Right lung (tissue), 5 donors: ENCODE results near the gene CAPZB. TPM values are rescaled to one million over a fixed set of nuclear protein-coding genes. Genes with fewer than 3 reads are reported as not detected.

Experiments
- DNase-seq, 2 donors: peaks; one replicate each; pipeline ENCODE4 v3.0.0-alpha.2; 2013
- polyA plus RNA-seq, 5 donors: library from polyadenylated mRNA; unstranded; fragments of 120-200 nt; gene quantifications; one replicate each; pipeline versions ENCODE4 v1.2.1 to v1.2.3, GENCODE V29; 2013; ENCODE audit warnings: inconsistent platforms in 1 of 5, low replicate concordance in 1 of 5; ENCODE audit not compliant: insufficient read length in 5 of 5, insufficient read depth in 1 of 5

CAPZB gene
- polyA plus RNA-seq, 5 donors, result 218 to 320 (median 235) TPM

GRCh38 chr1:19352839-19353238 lies 132.5 kb downstream of the CAPZB start:
- no peak for DNase-seq

GRCh38 chr1:19351873-19352272 lies 133.5 kb downstream of the CAPZB start:
- DNase-seq, result no peak

DNA sequence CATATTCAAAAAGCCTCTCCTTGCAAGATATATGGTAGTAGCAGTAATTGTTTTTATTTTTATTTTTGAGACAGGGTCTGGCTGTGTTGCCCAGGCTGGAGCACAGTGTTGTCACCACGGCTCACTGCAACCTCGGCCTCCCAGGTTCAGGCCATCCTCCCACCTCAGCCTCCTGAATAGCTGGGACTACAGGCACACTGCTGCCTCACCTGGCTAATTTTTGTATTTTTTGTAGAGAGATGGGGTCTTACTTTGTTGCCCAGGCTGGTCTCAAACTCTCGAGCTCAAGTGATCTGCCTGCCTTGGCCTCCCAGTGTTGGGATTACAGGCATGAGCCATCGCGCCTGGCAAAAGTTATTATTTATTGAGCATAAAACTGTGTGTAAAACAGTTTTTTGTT lies 134.8 kb downstream of the CAPZB start:
- DNase-seq, result no peak

- no peak for DNase-seq
These were observed 135.3 kb downstream of the CAPZB start for GRCh38 chr1:19349999-19350398.

DNA sequence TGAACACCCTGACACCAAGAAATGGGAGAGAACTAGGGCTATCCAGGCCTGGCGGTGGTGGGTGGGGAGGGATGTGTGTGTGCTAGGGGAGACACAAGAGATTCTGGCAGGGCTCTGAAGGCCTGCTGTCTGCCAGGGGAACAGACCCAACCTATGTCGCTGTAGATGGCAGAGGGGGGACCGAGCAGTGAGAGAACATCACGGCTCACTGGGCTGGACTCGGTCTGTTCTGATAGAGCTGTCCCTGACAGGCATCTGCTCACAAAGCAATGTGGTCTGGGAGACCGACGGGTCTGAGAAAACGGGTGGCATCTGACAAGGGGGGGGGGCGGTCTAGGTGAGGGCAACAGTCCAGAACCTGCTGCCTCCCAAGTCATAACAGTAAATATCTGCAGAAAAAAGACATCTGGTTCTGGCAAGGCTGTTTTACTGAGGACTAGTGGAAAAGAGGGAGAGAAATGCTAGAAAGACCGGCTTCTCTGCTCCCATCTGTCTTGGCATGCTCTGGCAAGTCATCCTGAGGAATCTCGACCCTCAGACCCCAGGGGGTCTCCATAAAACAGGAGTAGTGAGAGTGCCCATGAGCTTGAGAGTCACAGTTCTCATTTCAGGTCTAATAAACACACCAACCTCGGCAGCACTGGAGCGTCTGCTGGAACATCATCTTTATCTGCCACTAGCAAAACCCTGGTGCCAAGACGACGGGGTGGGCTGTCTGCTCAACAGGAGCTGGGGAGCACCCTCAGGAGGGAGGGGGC lies 136.7 kb downstream of the CAPZB start:
- DNase-seq, result no peak

GRCh38 chr1:19347533-19348172 lies 137.7 kb downstream of the CAPZB start:
- no peak for DNase-seq

DNA sequence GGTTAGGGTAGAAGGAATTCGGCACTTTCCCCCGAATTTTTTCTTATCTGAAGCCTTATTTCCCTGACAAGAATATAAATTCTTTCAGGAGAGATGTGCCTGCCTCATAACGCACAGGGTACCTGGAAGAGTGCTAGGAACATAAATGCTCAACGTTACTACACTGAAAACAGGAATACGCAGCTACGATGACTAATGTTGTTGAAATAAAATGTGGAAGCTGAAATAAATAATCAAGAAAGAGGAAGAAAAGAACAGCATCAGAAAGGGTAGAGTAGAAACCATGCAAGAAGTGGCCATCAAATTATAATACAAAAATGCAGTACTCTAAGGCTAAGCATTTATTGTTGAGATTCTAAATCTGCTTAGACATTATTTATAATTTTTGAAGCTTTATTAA lies 139.3 kb downstream of the CAPZB start:
- DNase-seq, result no peak

DNA sequence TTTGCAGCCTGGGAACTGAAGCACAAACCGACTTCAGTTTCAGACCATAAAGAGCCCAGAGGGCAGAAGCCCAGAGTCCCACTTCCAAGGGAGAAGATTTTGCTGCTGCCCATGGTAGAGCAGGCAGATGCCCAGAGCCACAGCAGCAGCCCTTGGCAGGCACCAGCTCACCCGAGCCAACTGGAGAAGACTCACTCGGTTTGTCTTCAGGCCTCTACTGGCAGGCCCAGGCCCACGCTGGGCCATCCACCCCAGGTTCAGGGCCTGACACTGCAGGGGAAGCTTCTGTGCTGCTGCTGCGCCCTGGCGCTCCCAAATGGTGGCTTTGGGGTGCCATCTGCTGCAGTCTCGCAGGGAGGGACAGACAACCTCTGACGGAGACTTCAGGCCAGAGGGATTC lies 139.9 kb downstream of the CAPZB start:
- no peak for DNase-seq

DNA sequence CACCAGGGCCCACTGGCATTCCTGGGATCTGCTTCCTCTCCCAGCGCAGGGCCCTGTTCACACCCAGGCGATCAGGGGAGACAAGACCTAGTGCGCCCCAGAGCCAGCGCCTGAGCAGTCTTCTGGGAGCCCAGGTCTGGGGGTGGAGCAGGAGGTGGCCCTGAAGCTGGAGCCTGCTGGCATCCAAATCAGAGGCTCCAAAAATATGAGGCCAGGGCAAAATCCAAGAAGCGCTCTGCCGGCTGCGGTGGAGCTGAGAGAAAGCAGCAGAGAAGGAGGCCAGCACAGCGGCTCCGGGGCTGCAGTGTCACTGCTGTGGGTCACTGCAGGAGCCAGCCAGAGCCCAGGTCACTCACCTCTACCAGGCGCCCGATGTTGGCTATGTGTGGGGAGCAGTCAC lies 140.5 kb downstream of the CAPZB start:
- no peak for DNase-seq

DNA sequence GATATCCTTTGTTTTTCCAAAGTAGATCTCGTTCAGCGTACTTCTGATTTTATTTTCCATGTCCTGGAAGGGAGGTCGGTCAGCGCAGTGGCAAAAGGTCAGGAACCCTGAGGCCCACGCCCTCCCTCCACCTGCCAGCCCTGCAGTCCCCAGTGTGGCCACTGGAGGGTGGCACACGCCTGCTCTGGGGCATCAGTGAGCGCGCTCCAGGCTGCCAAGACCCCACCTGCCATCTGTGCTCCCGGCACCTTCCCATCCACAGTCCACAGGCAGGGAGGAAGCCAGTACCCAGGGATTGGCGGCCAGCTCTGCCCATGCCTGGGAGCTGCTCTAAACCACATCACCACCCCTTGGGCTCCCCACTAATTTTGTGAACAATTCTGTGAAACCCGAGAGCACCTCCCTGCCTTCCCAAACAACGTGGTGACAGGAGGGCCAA lies 140.9 kb downstream of the CAPZB start:
- DNase-seq, result no peak

DNA sequence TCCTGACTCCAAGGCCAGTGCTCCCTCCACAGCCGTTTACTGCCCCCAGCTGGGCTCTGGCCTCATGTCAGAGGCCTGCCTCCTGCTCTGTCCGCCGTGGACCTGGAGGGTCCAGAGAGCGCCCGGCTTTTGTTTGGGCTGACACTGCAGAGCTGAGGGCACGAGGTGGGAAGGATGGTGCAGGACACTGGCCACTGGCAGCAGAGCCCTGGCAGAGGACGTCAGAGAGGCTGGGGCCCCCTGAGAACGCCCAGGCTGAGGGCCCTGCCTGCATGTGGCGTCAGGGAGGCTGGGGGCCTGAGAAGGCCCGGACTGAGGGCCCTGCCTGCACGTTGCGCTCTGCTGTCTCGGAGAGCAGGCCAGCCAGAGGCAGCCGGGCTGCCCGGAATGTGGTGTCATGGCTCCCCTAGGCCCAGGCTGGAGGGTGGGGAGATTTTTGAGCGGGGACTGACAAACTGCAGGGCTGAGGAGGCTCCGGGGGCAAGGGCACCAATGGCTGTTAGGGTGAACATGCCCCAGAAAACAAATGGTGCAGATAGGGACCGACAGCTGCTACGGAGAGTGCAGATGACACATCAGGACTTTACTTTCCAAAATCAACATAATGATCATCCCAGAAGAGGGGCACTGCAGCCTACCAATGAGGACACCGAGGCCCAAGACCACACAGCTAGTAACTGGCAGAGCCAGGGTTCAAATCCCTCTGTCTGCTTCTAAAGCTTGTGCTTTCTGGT lies 141.6 kb downstream of the CAPZB start:
- no peak for DNase-seq

- DNase-seq, result no peak
These were observed 142.3 kb downstream of the CAPZB start for GRCh38 chr1:19342894-19343616.

DNA sequence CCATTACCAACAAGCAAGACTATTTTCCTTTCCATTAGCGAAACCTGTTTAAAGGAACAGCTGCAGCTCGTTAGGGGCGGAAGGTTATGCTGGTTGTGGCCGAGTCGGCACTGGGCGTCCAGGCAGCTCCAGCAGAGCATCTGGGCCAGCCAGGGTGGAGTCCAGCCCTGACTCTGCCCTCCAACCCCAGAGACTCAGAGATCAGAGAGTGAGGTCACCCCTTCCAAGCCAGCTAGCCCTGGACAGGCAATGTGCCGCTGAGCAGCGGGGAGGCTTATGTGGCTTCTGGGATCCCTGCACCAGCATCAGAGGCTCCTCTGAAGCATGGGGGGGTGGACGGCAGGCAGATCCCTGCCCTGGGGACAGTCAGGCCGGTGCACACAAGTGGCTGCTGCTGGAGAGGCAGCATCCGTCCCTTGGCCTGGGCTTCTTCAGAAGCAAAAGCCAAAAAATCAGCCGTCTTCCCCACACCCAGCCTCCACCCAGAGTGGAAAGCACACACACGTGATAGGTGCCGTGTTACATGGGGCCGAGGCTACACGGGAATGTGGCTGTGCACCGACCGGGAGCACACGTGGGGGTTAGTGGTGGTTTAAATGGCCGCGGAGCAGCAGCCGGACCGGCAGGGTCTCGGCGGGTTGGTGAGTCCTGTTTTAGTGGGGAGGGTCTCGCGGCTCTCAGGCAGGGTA lies 143.1 kb downstream of the CAPZB start:
- no peak for DNase-seq

GRCh38 chr1:19341201-19342061 lies 143.9 kb downstream of the CAPZB start:
- no peak for DNase-seq

DNA sequence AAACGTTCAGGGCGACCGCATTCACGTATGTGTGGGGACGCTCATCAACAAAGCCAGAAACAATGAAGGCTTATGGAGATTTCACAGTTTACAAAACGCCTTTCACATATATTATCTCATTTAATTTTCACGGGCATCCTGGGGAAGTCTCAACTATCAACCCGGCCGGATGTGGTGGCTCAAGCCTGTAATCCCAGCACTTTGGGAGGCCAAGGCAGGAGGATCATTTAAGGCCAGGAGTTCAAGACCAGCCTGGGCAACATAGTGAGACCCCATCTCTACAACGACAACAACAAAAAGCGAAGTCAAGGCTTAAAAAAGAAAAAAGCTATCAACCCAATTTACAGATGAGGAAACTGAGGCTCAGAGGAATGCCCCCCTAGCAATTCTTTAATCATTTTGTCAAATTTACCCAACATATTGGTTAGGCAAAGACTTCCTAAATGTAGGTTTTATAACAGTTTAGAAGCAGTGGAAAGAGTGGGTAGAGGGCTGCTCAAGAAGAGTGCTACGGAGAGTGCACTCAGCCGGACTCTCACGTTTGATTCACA lies 144.9 kb downstream of the CAPZB start:
- DNase-seq, result no peak

GRCh38 chr1:19339214-19339861 lies 146.0 kb downstream of the CAPZB start:
- DNase-seq, result no peak

DNA sequence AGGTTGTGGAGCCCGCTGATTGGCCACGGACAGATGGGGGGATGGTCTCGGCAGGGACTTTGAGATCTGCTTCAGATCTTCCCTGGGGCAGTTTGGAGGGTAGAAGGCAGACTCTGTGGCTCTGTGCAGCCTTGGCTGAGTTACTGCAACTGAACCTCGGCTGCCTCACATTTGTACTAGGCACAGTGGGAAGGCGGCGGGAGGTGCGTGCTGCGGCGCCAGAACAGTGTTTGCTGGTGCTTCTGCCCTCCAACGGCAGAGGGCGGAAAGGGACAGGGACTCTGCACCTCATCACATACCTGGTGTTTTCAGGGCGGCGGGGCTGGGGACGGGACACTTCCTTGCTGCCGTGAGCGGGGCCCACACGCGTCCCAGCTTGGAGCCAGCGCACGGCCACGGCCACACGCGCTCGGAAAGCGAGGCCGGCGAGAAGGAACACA lies 147.0 kb downstream of the CAPZB start:
- DNase-seq, result no peak

GRCh38 chr1:19337289-19337688 lies 148.1 kb downstream of the CAPZB start:
- no peak for DNase-seq

DNA sequence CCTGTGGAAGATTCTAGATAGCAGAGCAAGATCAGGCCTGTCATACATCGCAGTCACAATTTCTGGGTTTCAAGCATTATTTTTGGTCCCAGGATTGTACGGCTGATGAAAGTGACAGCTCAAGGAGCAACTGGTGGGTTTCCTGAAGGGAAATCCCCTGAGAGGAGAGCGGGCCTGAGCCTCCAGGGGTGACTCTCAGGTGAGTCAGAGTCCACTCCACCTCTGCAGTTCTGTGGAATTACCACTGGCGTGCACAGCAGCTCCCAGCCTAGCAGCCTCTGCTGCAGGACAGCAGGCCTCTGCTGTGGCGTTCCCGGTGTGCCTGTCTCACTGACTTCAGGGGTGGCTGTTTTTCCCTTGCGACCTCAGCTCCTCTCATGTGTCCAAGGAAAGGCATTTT lies 148.8 kb downstream of the CAPZB start:
- DNase-seq, result no peak
